Bladder microvascular endothelial cell (primary cell): Measurements from ENCODE around the gene RPS6KA3. TPM values are rescaled to one million over a fixed set of nuclear protein-coding genes. Genes with fewer than 3 reads are reported as not detected.

Experiments used
- total RNA-seq: library from RNA; depleted of rRNA; stranded (reverse); fragments of >200 nt; gene quantifications from 2 replicates; pipeline ENCODE4 v1.2.3, GENCODE V29; 2014

The RPS6KA3 gene
- 78.0 and 117 TPM in 2 replicates for total RNA-seq

GRCh38 chrX:20266810-20267606 lies at the start of gene RPS6KA3:
RPS6KA3 (minus strand) TSS chrX:20266909; CDS start chrX:20266632, 277 bp downstream.

GRCh38 chrX:20141281-20142220 lies 125.2 kb downstream of the RPS6KA3 start, which contains the start of gene EIF1AX:
EIF1AX (minus strand) TSS chrX:20141838; CDS start chrX:20141640, 198 bp downstream.

GRCh38 chrX:20116577-20117240 lies 150.0 kb downstream of the RPS6KA3 start, which contains the start of gene MAP7D2:
MAP7D2 (minus strand) TSS chrX:20116907; CDS start chrX:20116879, 28 bp downstream.

Other genes with a start within 250 kb of the RPS6KA3 start
- gene MAP7D2, start 150.0 kb downstream of the RPS6KA3 start, total RNA-seq, result under 0.01 and 0.19 TPM in 2 replicates
- gene EIF1AX, start 125.1 kb downstream of the RPS6KA3 start, total RNA-seq, result 15.7 and 21.8 TPM in 2 replicates